Measurements from ENCODE around the gene DLX3.

DLX3 gene

DNA sequence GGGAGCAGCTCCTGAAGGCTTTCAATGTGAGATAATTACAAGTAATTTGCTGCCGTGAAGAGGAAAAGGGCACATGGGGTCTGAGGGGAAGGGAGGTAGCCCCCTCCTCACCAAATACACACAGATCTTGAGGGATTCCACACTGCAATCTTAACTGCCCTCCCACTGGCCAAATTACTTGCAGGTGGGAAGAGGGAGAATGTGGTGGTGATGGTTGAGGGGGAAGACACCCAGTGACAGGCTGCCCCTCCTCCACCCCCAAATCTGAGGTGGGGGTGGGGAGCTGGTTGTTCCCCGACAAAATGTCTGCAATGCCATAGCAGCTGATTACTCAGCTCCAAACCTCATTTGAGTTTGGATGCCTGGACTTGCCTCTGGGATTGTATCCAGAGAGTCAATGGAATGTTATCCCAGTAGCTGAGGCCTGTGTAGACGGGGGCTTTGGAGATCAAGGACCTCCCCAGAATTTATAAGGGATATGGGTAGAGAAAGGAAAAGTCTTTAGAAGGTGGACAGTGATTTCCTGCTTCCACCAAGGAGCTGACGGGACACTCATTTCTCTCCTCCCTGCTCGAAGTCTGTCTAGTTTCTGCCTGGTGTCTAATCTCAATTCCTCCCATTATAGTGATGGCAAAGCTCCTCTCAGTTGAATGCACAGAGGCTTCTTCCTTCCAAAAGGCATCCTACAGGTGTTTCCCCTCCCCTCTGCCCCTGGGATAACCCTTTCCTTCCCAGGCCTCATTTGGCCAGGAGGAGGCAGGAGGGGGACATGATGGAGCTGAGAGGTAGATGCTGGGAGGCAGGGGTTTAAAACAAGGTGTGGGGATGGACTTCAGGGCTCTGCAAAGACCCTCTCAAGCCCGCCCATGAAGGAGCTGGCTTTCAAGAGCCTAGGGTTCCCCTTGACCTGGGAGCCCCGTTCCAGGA lies 17.3 kb downstream of the DLX3 start:
- ATAC-seq (ENCODE audit: insufficient read depth, low read depth) (no peak), DNase-seq (no peak)
- Histone ChIP-seq H3K4me2 (ENCODE audit: insufficient read depth, low read length) (no peak overlapping the region), H3K27me3 (ENCODE audit: insufficient read depth, low read length, poor library complexity) (peaks cover 27% of the 10 kb centered on the region), H2AFZ (ENCODE audit: low read depth, low read length) (no peak overlapping the region), H3K9me3 (ENCODE audit: insufficient read depth, low read length, severe bottlenecking) (no peaks in the 10 kb centered on the region), H4K20me1 (ENCODE audit: insufficient read depth, low read length) (peaks cover 3% of the 10 kb centered on the region; the same call in 1 of the 2 replicates), H3K9ac (ENCODE audit: low read depth, low read length) (no peak overlapping the region), H3K4me3 (ENCODE audit: low read depth in 1 of 2, low read length in 2 of 2) (no peak overlapping the region), H3K36me3 (ENCODE audit: insufficient read depth, low read length) (no peaks in the 10 kb centered on the region), H3K79me2 (ENCODE audit: insufficient read depth, low read length) (no peaks in the 10 kb centered on the region), H3K4me1 (ENCODE audit: insufficient read depth, low read length) (no peaks in the 10 kb centered on the region), H3K27ac (ENCODE audit: low read length) (no peak overlapping the region)
- TF ChIP-seq EZH2 (IDR thresholded peaks at IDR 0.05; ENCODE audit: borderline replicate concordance, low read depth, low read length, severe bottlenecking): no peak
- TF ChIP-seq, protein P1, sequence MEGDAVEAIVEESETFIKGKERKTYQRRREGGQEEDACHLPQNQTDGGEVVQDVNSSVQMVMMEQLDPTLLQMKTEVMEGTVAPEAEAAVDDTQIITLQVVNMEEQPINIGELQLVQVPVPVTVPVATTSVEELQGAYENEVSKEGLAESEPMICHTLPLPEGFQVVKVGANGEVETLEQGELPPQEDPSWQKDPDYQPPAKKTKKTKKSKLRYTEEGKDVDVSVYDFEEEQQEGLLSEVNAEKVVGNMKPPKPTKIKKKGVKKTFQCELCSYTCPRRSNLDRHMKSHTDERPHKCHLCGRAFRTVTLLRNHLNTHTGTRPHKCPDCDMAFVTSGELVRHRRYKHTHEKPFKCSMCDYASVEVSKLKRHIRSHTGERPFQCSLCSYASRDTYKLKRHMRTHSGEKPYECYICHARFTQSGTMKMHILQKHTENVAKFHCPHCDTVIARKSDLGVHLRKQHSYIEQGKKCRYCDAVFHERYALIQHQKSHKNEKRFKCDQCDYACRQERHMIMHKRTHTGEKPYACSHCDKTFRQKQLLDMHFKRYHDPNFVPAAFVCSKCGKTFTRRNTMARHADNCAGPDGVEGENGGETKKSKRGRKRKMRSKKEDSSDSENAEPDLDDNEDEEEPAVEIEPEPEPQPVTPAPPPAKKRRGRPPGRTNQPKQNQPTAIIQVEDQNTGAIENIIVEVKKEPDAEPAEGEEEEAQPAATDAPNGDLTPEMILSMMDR (IDR thresholded peaks at IDR 0.05; ENCODE audit: borderline replicate concordance, extremely low read depth, low read length, poor library complexity, severe bottlenecking): no peak

DNA sequence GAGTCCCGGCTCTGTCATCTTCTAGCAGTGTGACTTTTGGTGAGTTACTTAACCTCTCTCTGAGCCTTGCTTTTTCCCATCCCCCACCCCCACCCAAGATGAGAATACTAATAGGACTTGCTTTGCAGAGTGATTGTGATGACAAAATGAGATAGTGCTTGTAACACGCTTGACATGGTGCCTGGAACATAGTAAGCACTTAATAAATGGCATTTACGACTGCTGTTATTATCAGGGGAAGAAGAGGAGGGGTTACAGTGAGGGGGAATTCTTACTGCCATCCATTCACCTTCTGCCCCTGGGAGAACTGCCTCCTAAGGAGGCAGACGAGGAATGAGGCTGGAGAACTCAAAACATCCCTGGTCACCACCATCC lies 18.2 kb downstream of the DLX3 start:
- Histone ChIP-seq H3K4me3 (ENCODE audit: low read depth in 1 of 2, low read length in 2 of 2) (no peak overlapping the region), H4K20me1 (ENCODE audit: insufficient read depth, low read length) (peaks cover 3% of the 10 kb centered on the region; the same call in 1 of the 2 replicates), H3K27me3 (ENCODE audit: insufficient read depth, low read length, poor library complexity) (peaks cover 29% of the 10 kb centered on the region), H3K4me1 (ENCODE audit: insufficient read depth, low read length) (no peaks in the 10 kb centered on the region), H2AFZ (ENCODE audit: low read depth, low read length) (no peak overlapping the region), H3K27ac (ENCODE audit: low read length) (no peak overlapping the region), H3K36me3 (ENCODE audit: insufficient read depth, low read length) (no peaks in the 10 kb centered on the region), H3K9me3 (ENCODE audit: insufficient read depth, low read length, severe bottlenecking) (no peaks in the 10 kb centered on the region), H3K79me2 (ENCODE audit: insufficient read depth, low read length) (no peaks in the 10 kb centered on the region), H3K4me2 (ENCODE audit: insufficient read depth, low read length) (no peak overlapping the region), H3K9ac (ENCODE audit: low read depth, low read length) (no peak overlapping the region)
- DNase-seq (no peak), ATAC-seq (ENCODE audit: insufficient read depth, low read depth) (no peak)
- TF ChIP-seq, protein P1 (IDR thresholded peaks at IDR 0.05; ENCODE audit: borderline replicate concordance, extremely low read depth, low read length, poor library complexity, severe bottlenecking): no peak
- no peak for TF ChIP-seq EZH2 (IDR thresholded peaks at IDR 0.05; ENCODE audit: borderline replicate concordance, low read depth, low read length, severe bottlenecking)

GRCh38 chr17:49976163-49976827 lies 18.7 kb downstream of the DLX3 start:
- Histone ChIP-seq H2AFZ (ENCODE audit: low read depth, low read length) (no peak overlapping the region), H3K4me2 (ENCODE audit: insufficient read depth, low read length) (no peak overlapping the region), H3K4me1 (ENCODE audit: insufficient read depth, low read length) (no peaks in the 10 kb centered on the region), H3K27me3 (ENCODE audit: insufficient read depth, low read length, poor library complexity) (peaks cover 34% of the 10 kb centered on the region), H3K27ac (ENCODE audit: low read length) (no peak overlapping the region), H4K20me1 (ENCODE audit: insufficient read depth, low read length) (peaks cover 3% of the 10 kb centered on the region; the same call in 1 of the 2 replicates), H3K36me3 (ENCODE audit: insufficient read depth, low read length) (no peaks in the 10 kb centered on the region), H3K79me2 (ENCODE audit: insufficient read depth, low read length) (no peaks in the 10 kb centered on the region), H3K4me3 (ENCODE audit: low read depth in 1 of 2, low read length in 2 of 2) (no peak overlapping the region), H3K9ac (ENCODE audit: low read depth, low read length) (no peak overlapping the region), H3K9me3 (ENCODE audit: insufficient read depth, low read length, severe bottlenecking) (no peaks in the 10 kb centered on the region)
- ATAC-seq (ENCODE audit: insufficient read depth, low read depth) (no peak), DNase-seq (no peak)
- TF ChIP-seq, protein P1 (IDR thresholded peaks at IDR 0.05; ENCODE audit: borderline replicate concordance, extremely low read depth, low read length, poor library complexity, severe bottlenecking): no peak
- no peak for TF ChIP-seq EZH2 (IDR thresholded peaks at IDR 0.05; ENCODE audit: borderline replicate concordance, low read depth, low read length, severe bottlenecking)

Measured in DND-41 (cell line).